HS-27A (cell line): Measurements from ENCODE around the gene GOLGA6A.
"Not testable (repeated sequence)": the region's sequence is repeated elsewhere in the genome, so short reads cannot be mapped to it uniquely, and the experiment has no call there.

ENCODE experiments used
- DNase-seq: peaks from one replicate; pipeline ENCODE4 v3.0.0-alpha.2; 2012; ENCODE audit warnings: low read depth, missing footprints

Gene GOLGA6A

DNA sequence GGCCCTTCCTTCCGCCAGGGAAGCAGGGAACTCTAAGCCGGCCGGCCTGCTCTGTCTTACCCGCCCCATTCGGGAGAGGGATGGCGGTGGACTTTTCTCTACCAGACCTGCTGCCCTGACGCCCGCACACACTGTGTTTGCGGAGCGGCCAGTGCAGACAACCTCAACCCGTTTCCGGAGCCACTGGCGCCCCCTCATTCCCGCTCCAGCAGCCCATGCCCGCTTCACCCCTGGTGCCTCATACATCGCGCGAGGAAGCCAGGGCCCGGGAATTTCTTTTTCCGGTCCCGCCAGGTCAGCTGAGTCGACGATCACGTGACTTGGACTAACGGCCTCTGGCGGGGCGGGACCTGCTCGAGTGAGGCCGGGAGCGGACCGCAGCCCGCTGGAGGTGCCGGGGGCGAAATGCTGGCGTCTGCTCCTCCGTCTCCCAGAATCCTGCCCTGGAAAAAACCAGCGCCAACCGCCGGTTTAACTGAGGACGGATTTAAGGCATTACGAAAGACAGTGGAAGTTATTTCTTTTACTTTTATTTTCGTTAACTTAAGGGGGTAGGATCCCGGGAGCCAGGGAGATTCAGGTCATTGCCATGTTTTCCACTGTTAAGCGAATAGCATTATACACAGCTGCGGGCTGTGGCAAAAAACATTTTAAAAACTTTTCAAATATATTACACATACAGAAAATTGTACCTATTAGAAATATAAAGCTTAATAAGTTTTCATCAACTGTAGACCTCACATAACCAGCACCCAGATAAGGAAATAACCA lies 17.8 kb upstream of the GOLGA6A start:
- peak; percentile 80 for DNase-seq

DNA sequence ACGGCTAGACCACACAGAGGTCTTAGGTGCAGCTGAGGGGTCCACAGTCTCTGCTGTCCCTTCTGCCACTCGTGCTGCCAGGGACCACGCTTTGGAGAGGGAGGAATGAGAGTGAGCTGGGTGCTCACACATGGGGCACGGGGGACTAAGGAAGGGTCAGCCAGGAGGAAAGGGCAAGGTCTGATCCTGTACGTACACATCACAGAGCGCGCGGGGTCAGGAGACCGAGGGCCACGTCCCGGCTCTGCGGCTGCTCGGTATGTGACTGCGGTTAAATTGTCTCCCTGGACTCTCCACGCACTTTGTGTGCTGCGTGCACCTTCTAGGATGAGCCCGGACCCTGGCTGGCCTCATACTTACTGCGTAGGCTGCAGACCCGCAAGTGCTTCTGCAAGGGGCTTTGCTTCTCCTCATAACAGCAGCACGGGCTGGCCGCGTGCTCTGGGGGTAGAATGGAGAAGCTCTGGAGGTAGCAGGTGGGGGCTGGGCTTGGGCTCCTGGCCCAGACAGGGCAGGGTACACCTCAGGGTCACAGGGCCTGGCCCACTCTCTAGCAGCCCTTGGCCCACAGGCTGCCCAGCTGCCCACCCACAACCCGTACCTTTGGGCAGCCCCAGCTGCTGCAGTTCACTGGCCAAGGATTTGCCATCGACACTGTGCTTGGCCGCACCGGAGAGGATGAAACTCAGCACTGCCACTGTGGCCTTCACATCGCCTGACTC lies 14.6 kb upstream of the GOLGA6A start:
- not testable (repeated sequence) for DNase-seq

DNA sequence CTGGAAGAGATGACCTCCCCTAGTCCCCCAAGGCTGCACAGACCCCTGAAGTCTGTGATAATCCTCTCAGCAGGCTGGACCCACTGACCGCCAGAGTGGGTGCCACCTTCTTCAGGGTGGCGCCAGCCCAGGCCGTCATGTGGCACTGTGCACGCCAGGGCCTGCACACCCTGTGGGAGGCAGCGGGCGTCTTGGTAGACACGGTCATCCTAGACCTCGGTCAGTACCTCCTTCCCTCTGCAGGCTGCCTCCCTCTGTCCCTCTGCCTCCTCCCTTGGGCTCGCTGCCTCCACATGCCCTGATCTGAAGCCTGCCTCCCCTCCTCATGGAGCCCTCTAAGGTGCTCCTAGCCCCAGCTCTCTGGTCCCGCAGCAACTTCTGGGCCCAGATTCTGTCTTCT lies 13.3 kb upstream of the GOLGA6A start:
- not testable (repeated sequence) for DNase-seq

DNA sequence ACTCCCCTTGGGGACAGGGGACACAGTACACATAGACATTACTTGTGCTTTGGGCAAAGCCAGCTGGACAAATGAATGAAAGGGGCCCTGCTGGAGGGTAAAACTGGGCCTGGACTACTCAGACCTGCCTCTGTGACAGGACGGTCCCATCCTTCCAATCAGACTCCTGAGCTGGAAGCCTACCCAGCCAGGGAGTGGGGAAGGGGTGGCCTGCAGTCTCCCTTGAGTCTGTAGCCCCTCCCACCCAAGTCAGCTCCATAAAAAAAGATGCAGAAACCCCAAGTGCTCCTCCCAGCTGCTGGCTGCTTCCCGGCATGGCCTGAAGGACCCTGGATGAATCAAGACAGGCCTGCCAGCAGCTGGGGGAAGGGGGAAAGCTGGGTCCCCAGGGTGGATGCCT lies 12.2 kb upstream of the GOLGA6A start:
- not testable (repeated sequence) for DNase-seq

DNA sequence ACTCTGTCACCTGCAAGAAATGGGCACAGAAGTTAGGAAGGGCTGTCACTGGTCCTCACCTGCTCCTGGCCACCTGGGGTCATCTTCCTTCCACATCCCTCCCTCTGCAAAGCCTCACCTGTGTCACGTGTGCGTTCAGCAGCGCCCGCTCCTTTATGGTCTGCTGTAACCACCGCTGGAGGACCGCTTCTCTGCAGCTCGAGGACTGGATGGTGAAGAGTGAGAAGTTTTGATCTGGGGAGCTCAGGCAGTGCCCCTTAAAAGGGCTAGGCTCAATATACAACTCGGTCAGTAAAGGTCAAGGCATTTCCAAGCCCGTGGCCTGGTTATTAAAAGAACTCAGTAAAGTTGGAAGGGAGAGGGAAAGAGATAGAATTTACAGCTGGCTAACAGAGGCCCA lies 6.6 kb downstream of the GOLGA6A start:
- DNase-seq: not testable (repeated sequence)

DNA sequence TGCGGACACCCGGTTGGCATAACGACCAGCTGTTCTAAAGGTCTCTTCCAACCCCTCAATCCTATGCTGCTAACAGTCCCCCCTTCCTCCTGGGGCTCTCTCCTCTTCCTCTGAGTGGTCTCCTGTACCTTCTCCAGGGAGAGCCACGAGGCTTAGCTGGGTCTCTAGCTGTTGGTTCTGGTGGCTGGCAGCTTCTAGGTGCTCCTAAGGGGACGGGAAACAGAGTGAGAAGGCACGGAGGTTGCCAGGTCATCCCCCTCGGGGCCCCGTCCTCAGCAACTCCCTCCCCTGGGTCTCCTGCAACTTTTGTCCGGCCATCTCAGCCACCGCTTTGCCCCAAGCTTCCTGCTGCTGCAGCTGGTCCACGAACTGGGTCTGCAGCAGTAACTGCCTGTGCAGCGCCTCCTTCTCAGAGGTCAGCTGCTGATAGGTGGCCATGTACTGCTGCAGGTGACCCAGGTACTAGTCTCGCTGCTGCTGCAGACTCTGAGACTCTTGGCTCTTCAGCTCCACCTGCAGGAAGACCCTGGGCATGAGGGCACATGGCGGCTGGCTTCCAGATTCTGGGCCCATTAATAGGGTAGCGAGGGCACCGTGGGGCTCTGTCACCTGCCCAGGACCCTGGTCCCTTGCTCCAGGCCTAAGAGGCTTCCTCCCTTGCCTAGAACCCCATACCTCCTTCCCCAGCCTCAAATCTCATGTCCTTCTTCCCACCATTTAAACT lies 9.6 kb downstream of the GOLGA6A start:
- not testable (repeated sequence) for DNase-seq

DNA sequence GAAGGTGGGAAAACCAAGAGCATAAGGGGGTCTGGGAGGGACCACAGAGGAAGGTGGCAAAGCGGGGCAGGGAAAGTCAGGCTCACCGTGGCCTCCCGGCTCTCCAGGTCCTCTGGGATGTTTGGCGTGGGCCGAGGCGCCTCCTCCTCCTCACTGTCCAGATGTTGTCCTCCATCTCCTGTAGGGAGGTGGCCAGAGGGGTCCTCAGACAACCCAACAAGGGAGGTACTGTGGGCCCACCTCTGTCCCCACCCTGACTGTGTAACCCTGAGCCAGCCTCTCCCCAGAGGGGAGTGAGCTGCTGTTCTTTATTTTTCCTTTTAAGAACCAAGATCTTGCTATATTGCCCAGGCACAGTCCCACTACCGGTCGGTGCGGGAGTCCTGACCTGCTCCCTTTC lies 10.2 kb downstream of the GOLGA6A start:
- DNase-seq: not testable (repeated sequence)

DNA sequence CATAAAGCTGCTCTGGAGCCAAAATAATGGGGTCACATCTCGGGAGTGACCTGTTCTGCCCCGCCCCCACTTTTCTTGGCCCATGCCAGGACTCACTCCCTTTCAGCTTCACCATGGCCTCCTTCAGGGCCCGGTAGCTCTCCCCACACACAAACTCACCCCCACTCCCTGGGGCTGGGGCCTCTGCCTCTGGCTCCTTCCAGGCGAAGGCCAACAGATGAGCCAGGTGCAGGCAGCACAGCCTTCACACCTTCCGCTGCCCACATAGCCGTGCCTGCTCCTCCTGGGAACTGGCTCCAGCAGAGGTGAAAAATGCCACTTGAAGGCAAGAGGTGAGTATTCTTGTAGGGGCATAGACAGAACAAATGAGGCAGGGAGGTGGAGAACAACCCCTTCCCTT lies 10.7 kb downstream of the GOLGA6A start:
- DNase-seq: not testable (repeated sequence)

DNA sequence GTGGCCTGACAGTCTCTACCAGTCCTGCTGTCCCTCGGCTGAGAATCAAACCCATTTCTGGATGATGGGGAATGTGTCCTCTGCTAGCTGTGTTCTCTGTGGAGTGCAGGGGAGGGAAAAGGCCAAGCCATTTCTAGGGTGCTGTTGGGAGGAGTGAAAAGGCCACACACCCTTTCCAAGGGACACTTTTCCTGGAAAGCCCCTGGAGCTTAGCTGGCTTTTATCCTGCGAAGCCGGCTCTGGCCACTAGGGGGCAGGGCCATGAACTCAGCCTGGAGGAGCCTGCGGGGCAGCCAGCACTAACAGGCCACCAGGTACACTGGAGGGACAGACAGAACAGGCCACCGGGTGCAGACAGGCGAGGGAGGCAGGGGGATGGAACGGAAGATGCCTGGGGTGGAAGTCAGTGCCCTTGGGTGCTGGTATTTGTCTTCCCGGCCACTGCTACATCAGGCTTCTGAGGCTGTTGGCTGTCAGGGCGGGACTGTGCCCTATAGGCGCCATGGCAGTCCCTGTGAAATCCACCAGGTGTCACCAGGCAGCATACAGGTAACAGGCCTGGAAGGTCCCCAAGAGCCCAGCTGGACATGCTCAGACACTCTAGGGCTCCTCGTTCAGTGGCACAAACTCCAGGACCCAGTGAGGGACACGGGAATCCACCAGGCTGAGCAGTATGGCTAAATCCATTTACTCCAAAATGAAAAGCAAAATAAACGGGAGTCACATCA lies 16.5 kb downstream of the GOLGA6A start:
- DNase-seq: not testable (repeated sequence)

DNA sequence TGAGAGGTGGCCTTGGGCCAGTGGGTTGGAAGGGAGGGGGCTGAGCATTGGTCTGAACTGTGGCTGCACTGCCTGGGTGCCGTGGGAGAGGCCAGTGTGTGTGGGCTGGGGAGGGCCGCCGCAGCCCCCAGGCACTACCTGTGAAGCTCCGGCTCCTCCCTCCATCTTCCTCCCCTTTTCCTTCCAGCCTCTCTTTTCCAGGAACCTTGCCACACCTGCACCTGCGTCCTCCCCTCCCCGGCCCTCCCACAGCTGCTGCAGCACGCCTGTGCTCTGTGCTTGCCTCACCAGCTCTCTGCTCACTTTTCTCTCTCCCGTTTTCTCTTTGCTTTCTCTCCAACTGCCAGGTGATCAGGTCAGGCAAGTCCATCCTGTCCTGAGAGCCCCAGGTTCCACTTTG lies 17.5 kb downstream of the GOLGA6A start:
- DNase-seq: not testable (repeated sequence)

DNA sequence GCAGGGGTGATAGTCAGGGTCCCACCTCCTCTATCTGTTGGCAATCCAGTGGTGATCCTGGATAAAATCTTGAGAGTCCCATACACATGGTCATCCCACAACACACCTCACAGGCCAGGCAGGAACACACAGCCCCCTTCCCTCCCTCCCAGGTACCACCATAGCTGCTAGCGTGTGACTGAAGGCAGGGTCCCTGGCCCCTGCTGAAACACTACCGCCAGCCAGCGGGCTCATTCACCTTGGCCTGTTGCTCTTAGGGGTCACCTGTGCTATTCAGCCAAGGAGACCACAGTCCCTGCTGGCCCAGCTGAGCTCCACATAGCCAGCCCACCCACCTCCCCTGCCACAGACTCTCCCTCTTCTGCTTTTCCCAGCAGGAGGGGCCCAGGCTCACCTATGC lies 18.2 kb downstream of the GOLGA6A start:
- not testable (repeated sequence) for DNase-seq

DNA sequence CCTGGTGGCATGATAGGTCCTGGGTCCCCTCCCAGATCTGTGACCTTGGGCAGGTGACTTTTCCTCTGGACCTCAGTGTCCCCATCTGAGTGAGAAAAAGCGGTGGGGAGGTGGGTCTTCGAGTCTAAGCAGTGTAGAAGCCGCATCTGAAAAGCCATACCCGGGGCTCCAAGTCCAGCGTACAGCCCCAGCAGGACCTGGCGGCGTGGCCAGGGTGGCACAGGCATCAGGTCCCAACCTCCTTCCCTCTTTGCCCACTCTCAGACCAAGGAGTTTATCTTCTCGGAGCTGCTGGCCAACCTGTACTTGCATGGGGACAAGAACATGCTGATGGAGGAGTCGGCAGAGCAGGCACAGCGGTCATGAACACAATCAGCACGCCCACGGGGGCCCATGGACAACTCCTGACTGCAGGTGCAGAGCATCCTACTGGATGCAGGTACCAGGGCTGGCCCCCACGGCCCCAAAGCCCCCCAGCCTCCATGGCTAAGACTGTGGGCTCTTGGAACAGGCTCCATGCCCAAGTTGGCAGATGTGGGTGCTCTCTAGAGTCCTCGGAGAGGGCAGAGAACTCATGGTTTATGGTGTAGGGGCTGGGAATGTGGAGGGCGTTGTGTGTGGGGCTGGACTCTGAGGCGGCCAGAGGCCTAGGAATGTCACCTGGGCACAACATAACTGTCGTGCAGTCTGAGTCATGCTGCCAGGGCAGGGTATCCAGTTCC lies 18.8 kb downstream of the GOLGA6A start:
- not testable (repeated sequence) for DNase-seq

DNA sequence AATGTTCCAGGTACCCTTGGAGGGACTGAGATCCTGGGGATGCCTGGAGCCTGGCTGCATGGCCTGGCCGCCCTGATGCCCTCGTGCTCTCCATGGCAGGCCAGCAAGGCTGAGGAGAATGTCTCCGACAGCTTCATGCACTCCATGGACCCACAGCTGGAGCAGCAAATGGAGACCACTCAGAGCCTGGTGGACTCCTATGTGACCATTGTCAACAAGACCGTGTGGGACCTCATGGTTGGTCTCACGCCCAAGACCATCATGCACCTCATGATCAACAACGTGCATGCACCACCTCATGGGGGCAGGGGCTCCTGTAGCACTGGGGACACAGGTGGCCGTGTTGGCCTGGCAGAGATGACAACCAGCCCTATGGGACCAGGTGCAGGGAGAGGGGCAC lies 19.7 kb downstream of the GOLGA6A start:
- no peak for DNase-seq

DNA sequence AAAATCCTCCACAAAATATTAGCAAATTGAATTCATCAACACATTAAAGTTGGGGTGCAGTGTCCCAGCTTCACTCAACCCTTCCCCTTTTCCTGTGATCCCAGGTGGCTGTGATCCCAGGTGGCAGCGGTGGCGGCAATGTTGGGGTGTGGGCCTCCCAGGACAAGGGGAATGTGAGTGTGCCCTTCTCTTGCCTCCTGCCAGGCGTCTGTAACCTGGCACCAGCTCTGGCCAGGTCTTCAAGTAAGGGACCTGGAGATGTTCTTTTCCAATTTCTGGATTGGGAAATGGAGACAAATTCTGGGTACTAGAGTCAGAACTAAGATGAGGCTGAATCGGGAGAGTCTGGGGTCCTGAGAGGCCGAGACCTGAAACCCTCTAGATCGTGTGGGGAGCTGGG lies 20.1 kb downstream of the GOLGA6A start:
- no peak for DNase-seq

DNA sequence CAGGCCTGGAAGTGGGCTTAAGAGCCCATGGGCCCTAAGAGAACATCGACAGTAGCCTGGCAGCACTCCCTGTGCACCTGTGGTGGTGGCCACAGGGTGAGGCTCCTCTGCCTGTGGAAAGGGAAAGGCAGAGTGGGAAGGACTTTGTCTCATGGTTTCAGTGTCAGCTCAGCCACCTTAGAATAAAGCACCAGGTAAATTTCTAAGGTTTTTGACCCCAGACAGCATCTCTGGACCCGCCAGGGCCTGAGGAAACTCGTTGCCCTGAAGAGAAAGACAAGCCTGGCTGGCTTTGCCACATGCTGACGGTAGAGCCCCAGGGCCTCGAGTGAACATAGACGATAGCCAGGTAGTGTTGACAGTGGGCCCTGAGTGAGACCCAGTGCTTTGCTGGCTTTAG lies 22.1 kb downstream of the GOLGA6A start:
- no peak for DNase-seq

DNA sequence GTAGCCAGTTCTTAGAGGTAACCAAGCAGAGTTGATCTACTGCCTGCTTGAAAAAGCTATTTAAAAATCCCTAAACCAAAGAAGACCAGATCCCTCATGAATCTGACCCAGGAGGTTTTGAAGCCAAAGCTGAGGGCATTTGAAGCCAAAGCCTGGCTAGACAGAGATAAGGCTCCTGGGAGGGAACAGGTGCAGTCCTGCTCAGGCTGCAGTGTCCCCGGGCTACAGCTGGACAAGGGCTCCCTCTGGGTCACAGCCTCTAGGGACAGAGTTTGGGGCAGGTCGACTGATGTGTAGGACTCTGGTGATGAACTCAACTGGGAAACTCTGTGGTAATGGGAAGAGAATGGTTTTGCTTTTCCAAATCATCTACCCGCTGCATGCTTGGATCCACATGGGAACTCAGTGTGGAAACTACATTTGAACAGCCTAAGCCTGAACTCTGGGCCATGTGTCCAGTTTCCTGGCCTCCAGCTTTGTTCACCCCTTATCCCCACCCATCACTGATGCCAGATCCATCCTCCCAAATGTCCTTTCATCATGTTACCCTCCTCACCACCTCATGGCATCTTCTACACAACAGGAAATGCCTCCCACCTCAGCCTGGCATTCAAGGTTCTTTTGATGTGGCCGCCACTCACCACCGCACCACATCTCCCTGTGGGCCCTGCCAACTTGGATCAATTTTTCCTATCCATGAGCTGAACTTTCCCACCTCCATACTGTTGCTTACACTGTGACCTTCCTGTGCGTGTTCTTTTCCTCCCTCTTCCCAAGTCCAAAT lies 23.1 kb downstream of the GOLGA6A start:
- DNase-seq: not testable (repeated sequence)

DNA sequence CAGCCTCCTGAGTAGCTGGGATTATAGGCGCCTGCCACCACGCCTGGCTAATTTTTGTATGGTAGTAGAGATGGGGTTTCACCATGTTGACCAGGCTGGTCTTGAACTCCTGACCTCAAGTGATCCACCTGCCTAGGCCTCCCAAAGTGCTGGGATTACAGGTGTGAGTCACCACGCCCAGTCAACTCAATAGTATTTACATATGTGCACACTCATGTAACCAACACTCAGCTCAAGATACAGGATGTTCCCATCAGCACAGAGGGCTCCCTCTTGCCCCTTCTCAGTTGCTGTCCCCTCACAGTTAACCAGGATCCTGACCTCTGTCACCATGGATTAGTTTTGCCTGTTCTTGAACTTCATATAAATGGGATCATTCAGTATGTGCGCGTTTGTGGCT lies 26.0 kb downstream of the GOLGA6A start:
- DNase-seq: not testable (repeated sequence)

DNA sequence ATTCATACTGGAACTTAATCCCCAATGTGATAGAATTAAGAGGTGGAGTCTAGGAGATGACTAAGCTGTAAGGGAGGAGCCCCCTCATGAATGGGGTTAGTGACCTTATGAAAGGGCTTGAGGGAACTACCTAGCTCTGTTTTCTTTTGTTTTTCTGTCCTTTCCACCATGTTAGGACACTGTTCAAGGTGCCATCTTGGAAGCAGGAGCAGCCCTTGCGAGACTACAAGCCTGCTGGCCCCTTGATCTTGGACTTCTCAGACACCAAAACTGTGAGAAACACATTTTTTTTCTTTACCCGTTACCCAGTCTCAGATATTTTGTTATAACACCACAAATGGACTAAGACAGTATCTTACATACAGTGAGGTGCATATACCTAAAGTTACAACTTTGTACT lies 26.5 kb downstream of the GOLGA6A start:
- DNase-seq: no peak

DNA sequence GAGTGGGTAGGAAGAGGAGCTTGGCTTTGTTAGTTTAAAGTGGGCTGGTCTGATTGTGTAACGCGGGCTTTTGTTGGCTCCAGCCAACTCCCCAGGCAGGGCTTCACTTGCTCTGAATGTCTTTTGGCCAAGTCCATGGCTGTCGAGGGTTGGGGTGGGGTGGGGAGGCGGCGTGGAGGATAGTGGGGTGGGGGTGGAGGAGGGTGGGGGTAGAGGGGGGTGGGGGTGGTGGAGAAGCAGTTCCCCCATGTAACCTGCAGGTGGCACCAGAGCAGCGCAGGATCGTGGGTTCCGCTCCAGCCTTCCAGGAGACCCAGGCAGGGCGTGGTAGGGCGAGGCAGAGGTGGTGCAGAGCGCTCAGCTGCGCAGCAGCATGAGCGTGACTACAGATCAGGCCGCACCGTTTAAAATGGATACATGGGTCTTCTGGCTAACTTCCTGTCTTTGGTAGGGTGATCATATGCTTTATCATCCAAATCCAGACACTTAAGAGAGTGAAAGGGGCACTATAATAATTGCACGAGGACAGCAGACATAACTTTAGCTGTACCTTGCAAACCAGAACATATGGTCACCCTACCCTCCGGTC lies 28.3 kb downstream of the GOLGA6A start:
- DNase-seq: no peak

DNA sequence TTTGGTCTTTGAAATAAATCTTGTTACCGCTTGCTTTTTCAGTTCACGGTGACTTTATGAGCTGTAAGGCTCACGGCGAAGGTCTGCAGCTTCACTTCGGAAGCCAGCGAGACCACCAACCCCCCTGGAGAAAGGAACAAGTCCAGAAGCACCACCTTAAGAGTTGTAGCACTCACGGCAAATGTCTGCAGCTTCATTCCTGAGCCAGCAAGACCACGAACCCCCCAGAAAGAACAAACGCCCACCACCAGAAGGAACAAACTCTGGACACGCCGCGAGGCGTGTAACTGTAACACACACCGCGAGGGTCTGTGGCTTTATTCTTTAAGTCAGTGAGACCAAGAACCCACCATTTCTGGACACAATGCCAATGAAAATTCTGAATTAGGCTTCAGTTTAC lies 28.8 kb downstream of the GOLGA6A start:
- DNase-seq: no peak
